Measurements from ENCODE around the gene SPAG9. TPM values are rescaled to one million over a fixed set of nuclear protein-coding genes. Genes with fewer than 3 reads are reported as not detected.
A peak's percentile ranks its signal among the peaks of the same experiment; 100 is the strongest.

SPAG9 gene
- total RNA-seq, 2 experiments from 2014 or later: 58.0 to 58.7 TPM

DNA sequence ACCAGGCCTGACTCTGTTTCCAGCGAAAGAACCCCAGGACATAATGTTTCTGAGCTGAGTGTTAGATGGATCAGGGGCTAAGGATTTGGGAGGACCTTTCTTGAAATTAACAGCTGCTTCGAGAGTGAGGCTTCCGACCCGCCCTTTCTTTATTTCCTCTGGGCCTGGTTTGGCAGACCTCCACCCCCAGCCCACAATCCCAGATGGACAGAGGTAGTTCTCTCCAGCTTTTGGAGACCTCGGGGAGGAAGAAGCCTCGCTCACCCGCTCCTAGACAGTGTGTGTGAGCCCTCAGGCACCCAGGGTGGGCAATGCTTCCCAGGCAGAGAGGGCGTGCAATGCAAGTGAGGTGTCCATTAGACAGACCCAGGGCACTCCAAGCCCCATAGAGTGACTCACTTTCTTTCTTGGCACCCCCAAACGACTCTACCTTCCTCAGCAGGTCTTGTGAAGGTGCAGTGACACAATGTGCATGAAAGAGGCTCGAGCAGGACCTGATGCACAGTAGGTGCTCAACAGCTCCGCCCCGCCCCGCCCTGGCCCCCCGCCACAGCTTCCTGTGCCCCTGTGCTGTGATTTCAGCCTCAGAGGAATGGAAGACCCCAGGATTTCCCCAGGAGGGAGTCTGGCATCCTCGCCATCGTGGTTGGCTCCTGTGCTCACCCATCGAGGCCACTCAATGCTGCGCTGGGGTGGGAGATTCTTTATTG is 203.8 kb downstream of the SPAG9 start:
- no peaks in the 10 kb centered on the region for H3K9me3 Mint-ChIP-seq
- intact Hi-C loops (cut with micrococcal nuclease): no loop called here
- no peaks in the 10 kb centered on the region for H3K36me3 Mint-ChIP-seq
- peaks cover 38% of the 10 kb centered on the region for H3K4me1 Mint-ChIP-seq (ENCODE audit: low read depth)
- POLR2A ChIA-PET: no interaction called here
- no peak overlapping the region for H3K27ac Mint-ChIP-seq
- no peak for DNase-seq
- CTCF ChIA-PET: interaction anchor here (1.0 to 1.1 kb wide), 3 partner anchors 40 to 64 kb away, joined by 3 to 4 read pairs (median 4); no protein-coding TSS in a partner anchor
- H3K4me3 Mint-ChIP-seq: no peak overlapping the region
- no peaks in the 10 kb centered on the region for H3K27me3 Mint-ChIP-seq

DNA sequence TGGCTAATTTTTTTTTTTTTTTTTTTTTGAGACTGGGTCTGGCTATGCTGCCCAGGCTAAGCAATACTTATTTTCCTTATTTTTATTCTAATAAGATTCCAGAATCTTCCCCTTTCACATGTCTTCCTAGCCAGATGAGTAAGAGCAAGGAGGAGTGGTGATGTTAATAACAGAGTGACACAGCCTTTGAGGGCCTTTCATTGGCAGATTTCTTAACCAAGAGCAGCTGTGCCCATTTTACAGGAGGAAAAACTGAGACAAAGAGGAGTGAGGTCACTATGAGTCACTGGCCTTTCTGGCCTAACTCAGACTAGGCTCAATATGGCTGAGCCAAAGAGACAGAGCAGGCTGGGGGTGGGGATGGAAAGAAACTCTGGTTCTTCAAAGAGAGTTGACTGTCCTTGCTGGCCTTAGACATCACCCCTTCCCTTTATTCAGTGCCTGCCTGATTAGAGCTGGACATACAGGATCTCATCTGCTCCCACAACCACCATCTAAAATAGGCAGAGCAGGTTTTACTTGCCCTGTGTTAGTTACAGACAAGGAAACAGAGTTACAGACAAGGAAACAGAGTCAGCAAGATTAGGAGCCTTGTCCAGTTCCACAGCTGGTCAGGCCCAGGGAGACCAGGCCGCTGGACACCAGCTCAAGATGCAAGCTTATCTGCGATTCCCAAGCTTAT is 204.5 kb downstream of the SPAG9 start:
- peak; percentile 58 for DNase-seq
- ChIA-PET POLR2A (interaction anchor here (1.7 kb wide), 1 partner anchor 50 kb away, joined by 7 read pairs; the partner anchor contains the start of gene TOB1), CTCF (interaction anchor here (1.0 to 1.2 kb wide), 3 partner anchors 41 to 53 kb away, joined by 3 to 4 read pairs (median 4); no protein-coding TSS in a partner anchor)
- intact Hi-C loops (cut with micrococcal nuclease): no loop called here
- H3K4me3 Mint-ChIP-seq: no peak overlapping the region
- no peaks in the 10 kb centered on the region for H3K27me3 Mint-ChIP-seq
- no peak overlapping the region for H3K27ac Mint-ChIP-seq
- peaks cover 42% of the 10 kb centered on the region for H3K4me1 Mint-ChIP-seq (ENCODE audit: low read depth)
- H3K9me3 Mint-ChIP-seq: no peaks in the 10 kb centered on the region
- no peaks in the 10 kb centered on the region for H3K36me3 Mint-ChIP-seq

DNA sequence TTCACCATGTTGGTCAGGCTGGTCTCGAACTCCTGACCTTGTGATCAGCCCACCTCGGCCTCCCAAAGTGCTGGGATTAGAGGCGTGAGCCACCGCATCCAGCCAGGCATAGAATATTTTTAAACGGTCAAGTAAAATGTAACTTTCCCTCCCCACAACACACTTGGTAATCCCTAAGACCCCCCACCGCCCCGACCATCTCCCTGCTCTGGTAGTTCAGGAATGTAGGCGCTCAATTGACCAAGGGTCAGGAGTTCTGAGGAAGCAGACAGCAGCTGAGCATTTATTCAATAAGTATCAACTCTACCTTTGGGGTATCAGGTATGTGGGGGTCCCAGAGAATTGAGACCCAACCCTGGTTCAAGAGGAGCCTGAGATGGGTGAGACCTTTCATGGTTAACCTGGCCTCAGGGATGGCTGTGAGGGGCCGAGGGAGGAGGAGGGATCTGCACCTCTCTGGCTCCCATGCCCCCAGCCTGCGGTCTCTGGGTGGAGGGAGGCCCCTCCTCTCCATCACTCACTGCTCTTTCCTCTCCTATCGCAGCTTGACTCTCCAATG is 206.1 kb downstream of the SPAG9 start:
- no peaks in the 10 kb centered on the region for H3K27me3 Mint-ChIP-seq
- no peak overlapping the region for H3K4me3 Mint-ChIP-seq
- no peak for DNase-seq
- intact Hi-C loops (cut with micrococcal nuclease): no loop called here
- ChIA-PET POLR2A (interaction anchor here (1.7 kb wide), 1 partner anchor 48 kb away, joined by 7 read pairs; the partner anchor contains the start of gene TOB1), CTCF (interaction anchor here (1.2 kb wide), 2 partner anchors 47 to 51 kb away, joined by 3 to 4 read pairs; no protein-coding TSS in a partner anchor)
- no peaks in the 10 kb centered on the region for H3K9me3 Mint-ChIP-seq
- no peaks in the 10 kb centered on the region for H3K36me3 Mint-ChIP-seq
- no peak overlapping the region for H3K27ac Mint-ChIP-seq
- H3K4me1 Mint-ChIP-seq (ENCODE audit: low read depth): peaks cover 53% of the 10 kb centered on the region

DNA sequence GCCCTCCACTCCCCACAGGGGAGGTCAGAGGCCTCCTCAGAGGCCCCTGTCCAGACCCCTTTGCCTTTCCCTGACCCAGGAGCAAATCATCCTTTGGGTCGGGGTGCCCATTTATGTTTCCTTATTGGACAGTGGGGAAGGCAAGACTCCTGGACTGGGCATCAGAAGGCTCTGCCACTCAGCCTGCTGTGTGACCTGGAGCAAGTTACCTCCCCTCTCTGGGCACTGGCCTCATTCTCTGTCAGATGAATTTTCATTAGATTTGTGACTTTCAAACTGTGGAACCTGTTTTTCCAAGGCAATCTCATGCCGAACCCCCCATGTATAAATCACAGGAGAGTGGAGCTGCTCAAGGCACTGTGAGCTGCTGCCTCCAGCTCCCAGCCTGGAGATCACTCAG is 207.5 kb downstream of the SPAG9 start:
- POLR2A ChIA-PET: interaction anchor here (1.5 kb wide), 1 partner anchor 47 kb away, joined by 4 read pairs; the partner anchor contains the start of gene TOB1
- CTCF ChIA-PET: no interaction called here
- no peaks in the 10 kb centered on the region for H3K9me3 Mint-ChIP-seq
- H3K36me3 Mint-ChIP-seq: no peaks in the 10 kb centered on the region
- no peak overlapping the region for H3K27ac Mint-ChIP-seq
- no peak overlapping the region for H3K4me3 Mint-ChIP-seq
- no peak for DNase-seq
- no peaks in the 10 kb centered on the region for H3K27me3 Mint-ChIP-seq
- peaks cover 55% of the 10 kb centered on the region for H3K4me1 Mint-ChIP-seq (ENCODE audit: low read depth)
- intact Hi-C loops (cut with micrococcal nuclease): no loop called here

Other genes starting within 250 kb of the SPAG9 start
- 100 to 1,000 TPM; 235 to 238 TPM for gene NME1, start 32.7 kb upstream of the SPAG9 start, total RNA-seq
- 100 to 1,000 TPM; 790 to 814 TPM for gene NME2, start 45.5 kb upstream of the SPAG9 start, total RNA-seq
- 1 to 10 TPM; 7.5 to 7.8 TPM for gene MBTD1, start 139.2 kb upstream of the SPAG9 start, total RNA-seq
- 10 to 100 TPM; 65.5 to 68.5 TPM for gene UTP18, start 139.7 kb upstream of the SPAG9 start, total RNA-seq